ENCODE measurements around the gene CENPQ.

Gene CENPQ

GRCh38 chr6:49499623-49500022 lies 36.5 kb downstream of the CENPQ start, which contains the start of gene GLYATL3:
Gene GLYATL3 (plus strand): TSS chr6:49499923. CDS start chr6:49511991, 12,068 bp downstream.
- H3K4me3 ChIP-seq (ENCODE audit: low read depth, low read length): no peak within 1 kb of the TSS

GRCh38 chr6:49504666-49505065 lies 41.5 kb downstream of the CENPQ start:
- no peak overlapping the region for H3K4me3 ChIP-seq (ENCODE audit: low read depth, low read length)

GRCh38 chr6:49506569-49507111 lies 43.5 kb downstream of the CENPQ start:
- H3K4me3 ChIP-seq (ENCODE audit: low read depth, low read length): no peak overlapping the region

- no peak overlapping the region for H3K4me3 ChIP-seq (ENCODE audit: low read depth, low read length)
Observed at GRCh38 chr6:49509342-49509741, 46.2 kb downstream of the CENPQ start.

- H3K4me3 ChIP-seq (ENCODE audit: low read depth, low read length): no peak overlapping the region
Observed at GRCh38 chr6:49513153-49513989, 50.2 kb downstream of the CENPQ start.

GRCh38 chr6:49514571-49515484 lies 51.7 kb downstream of the CENPQ start:
- H3K4me3 ChIP-seq (ENCODE audit: low read depth, low read length): no peak overlapping the region

GRCh38 chr6:49515485-49516146 lies 52.4 kb downstream of the CENPQ start:
- no peak overlapping the region for H3K4me3 ChIP-seq (ENCODE audit: low read depth, low read length)

GRCh38 chr6:49516147-49516505 lies 53.0 kb downstream of the CENPQ start:
- no peak overlapping the region for H3K4me3 ChIP-seq (ENCODE audit: low read depth, low read length)

GRCh38 chr6:49517919-49518318 lies 54.7 kb downstream of the CENPQ start:
- no peak overlapping the region for H3K4me3 ChIP-seq (ENCODE audit: low read depth, low read length)

GRCh38 chr6:49519660-49520059 lies 56.5 kb downstream of the CENPQ start:
- no peak overlapping the region for H3K4me3 ChIP-seq (ENCODE audit: low read depth, low read length)

GRCh38 chr6:49522710-49523593 lies 59.8 kb downstream of the CENPQ start:
- H3K4me3 ChIP-seq (ENCODE audit: low read depth, low read length): no peak overlapping the region

- H3K4me3 ChIP-seq (ENCODE audit: low read depth, low read length): no peak overlapping the region
Observed at GRCh38 chr6:49523901-49524300, 60.7 kb downstream of the CENPQ start.

GRCh38 chr6:49524541-49524940 lies 61.4 kb downstream of the CENPQ start:
- no peak overlapping the region for H3K4me3 ChIP-seq (ENCODE audit: low read depth, low read length)

GRCh38 chr6:49526598-49526997 lies 63.4 kb downstream of the CENPQ start:
- H3K4me3 ChIP-seq (ENCODE audit: low read depth, low read length): no peak overlapping the region

GRCh38 chr6:49527320-49527719 lies 64.2 kb downstream of the CENPQ start:
- H3K4me3 ChIP-seq (ENCODE audit: low read depth, low read length): no peak overlapping the region

GRCh38 chr6:49528571-49528970 lies 65.4 kb downstream of the CENPQ start:
- no peak overlapping the region for H3K4me3 ChIP-seq (ENCODE audit: low read depth, low read length)

GRCh38 chr6:49530141-49530776 lies 67.1 kb downstream of the CENPQ start:
- no peak overlapping the region for H3K4me3 ChIP-seq (ENCODE audit: low read depth, low read length)

GRCh38 chr6:49531774-49532569 lies 68.8 kb downstream of the CENPQ start:
- H3K4me3 ChIP-seq (ENCODE audit: low read depth, low read length): no peak overlapping the region

- H3K4me3 ChIP-seq (ENCODE audit: low read depth, low read length): no peak overlapping the region
Observed at GRCh38 chr6:49535795-49536194, 72.6 kb downstream of the CENPQ start.
